GM12878 (cell line): ENCODE results near the gene PSMC4. TPM values are rescaled to one million over a fixed set of nuclear protein-coding genes. Genes with fewer than 3 reads are reported as not detected.

ENCODE experiments used
- BACH1 ChIP-seq: fragments of 450-650 bp; IDR thresholded peaks from 2 replicates; pipeline ENCODE4 v1.6.1; 2017; ENCODE audit warnings: mild to moderate bottlenecking, borderline replicate concordance
- CBX3 ChIP-seq: fragments of 200-600 bp; sonication (generic); IDR thresholded peaks from 2 replicates; pipeline ENCODE4 v1.6.1; 2016; ENCODE audit warnings: low read depth, borderline replicate concordance
- DPF2 ChIP-seq: fragments of 450-650 bp; IDR thresholded peaks from 2 replicates; pipeline ENCODE4 v1.6.1; 2017; ENCODE audit warnings: mild to moderate bottlenecking
- ESRRA ChIP-seq: IDR thresholded peaks from 2 replicates; pipeline ENCODE4 v1.6.1; 2012; ENCODE audit warnings: mild to moderate bottlenecking, low read length, improper control_type of control experiment
- GATAD2B ChIP-seq: fragments of 450-650 bp; conservative IDR thresholded peaks from 2 replicates; pipeline ENCODE4 v1.6.1; 2017; ENCODE audit warnings: low read depth, mild to moderate bottlenecking, moderate library complexity
- HDAC2 ChIP-seq: fragments of 200-600 bp; sonication (generic); IDR thresholded peaks from 2 replicates; pipeline ENCODE4 v1.6.1; 2017
- HDGF ChIP-seq: fragments of 450-650 bp; IDR thresholded peaks from 2 replicates; pipeline ENCODE4 v1.6.1; 2016; ENCODE audit warnings: antibody characterized with exemption
- KDM1A ChIP-seq: fragments of 200-600 bp; sonication (generic); IDR thresholded peaks from 2 replicates; pipeline ENCODE4 v1.6.1; 2016; ENCODE audit warnings: borderline replicate concordance
- MTA2 ChIP-seq: fragments of 450-650 bp; IDR thresholded peaks from 2 replicates; pipeline ENCODE4 v1.6.1; 2016; ENCODE audit warnings: low read depth, mild to moderate bottlenecking, moderate library complexity
- MYC ChIP-seq: IDR thresholded peaks from 2 replicates; pipeline ENCODE4 v1.6.1; 2011; ENCODE audit warnings: mild to moderate bottlenecking, low read length, moderate library complexity, inconsistent platforms; ENCODE audit not compliant: insufficient read depth, insufficient replicate concordance, insufficient read length, severe bottlenecking
- NKRF ChIP-seq: fragments of 450-650 bp; conservative IDR thresholded peaks from 2 replicates; pipeline ENCODE4 v1.6.1; 2017; ENCODE audit warnings: mild to moderate bottlenecking, moderate library complexity
- RBBP5 ChIP-seq: fragments of 200-600 bp; sonication (generic); conservative IDR thresholded peaks from 2 replicates; pipeline ENCODE4 v1.6.1; 2016
- SREBF1 ChIP-seq: IDR thresholded peaks from 2 replicates; pipeline ENCODE4 v1.6.1; 2012; ENCODE audit warnings: mild to moderate bottlenecking, low read length
- TCF3 ChIP-seq: IDR thresholded peaks from 2 replicates; pipeline ENCODE4 v1.6.1; 2012; ENCODE audit warnings: low read depth, mild to moderate bottlenecking, low read length, borderline replicate concordance; ENCODE audit not compliant: insufficient read depth
- ZNF24 ChIP-seq: fragments of 450-650 bp; IDR thresholded peaks from 2 replicates; pipeline ENCODE4 v1.6.1; 2017; ENCODE audit warnings: antibody characterized with exemption, mild to moderate bottlenecking
- polyA plus RNA-seq, 11 experiments: library from polyadenylated mRNA; depleted of rRNA in 4 of 11; unstranded in 6 of 11; stranded (reverse) in 5 of 11; fragments of >200 nt; fragmentation: Nextera tagmentation in 4 of 11; fragmentation: Illumina TruSeq in 1 of 11; extraction: Ambion mirVana in 4 of 11; extraction: Trizol in 1 of 11; gene quantifications; 1 replicate in 1 of 11; 2 replicates in 10 of 11; pipeline versions ENCODE4 v1.2.1 to v1.2.3, GENCODE V29; 2011 to 2016; ENCODE audit warnings: inconsistent platforms in 2 of 11, missing spikeins in 2 of 11, low read depth in 1 of 11
- total RNA-seq, 4 experiments: library from RNA; depleted of rRNA in 3 of 4; stranded (reverse); fragments of >200 nt in 3 of 4; fragmentation: Illumina TruSeq in 1 of 4; extraction: Trizol in 1 of 4; gene quantifications; 2 replicates each; pipeline versions ENCODE4 v1.2.1 to v1.2.3, GENCODE V29; 2013 to 2021
- TF ChIP-seq, protein P1 (sequence below): fragments of 450-650 bp; IDR thresholded peaks from 2 replicates; pipeline ENCODE4 v1.6.1; 2018; ENCODE audit warnings: mild to moderate bottlenecking, low read depth, moderate library complexity; ENCODE audit not compliant: partially characterized antibody

The PSMC4 gene
- total and polyA plus RNA-seq, 10 of the 15 experiments (the other 5 are each of a cell fraction or from before 2014, with no cell fraction given), result 55.2 to 328 (median 127) TPM

- TF ChIP-seq, protein P1, sequence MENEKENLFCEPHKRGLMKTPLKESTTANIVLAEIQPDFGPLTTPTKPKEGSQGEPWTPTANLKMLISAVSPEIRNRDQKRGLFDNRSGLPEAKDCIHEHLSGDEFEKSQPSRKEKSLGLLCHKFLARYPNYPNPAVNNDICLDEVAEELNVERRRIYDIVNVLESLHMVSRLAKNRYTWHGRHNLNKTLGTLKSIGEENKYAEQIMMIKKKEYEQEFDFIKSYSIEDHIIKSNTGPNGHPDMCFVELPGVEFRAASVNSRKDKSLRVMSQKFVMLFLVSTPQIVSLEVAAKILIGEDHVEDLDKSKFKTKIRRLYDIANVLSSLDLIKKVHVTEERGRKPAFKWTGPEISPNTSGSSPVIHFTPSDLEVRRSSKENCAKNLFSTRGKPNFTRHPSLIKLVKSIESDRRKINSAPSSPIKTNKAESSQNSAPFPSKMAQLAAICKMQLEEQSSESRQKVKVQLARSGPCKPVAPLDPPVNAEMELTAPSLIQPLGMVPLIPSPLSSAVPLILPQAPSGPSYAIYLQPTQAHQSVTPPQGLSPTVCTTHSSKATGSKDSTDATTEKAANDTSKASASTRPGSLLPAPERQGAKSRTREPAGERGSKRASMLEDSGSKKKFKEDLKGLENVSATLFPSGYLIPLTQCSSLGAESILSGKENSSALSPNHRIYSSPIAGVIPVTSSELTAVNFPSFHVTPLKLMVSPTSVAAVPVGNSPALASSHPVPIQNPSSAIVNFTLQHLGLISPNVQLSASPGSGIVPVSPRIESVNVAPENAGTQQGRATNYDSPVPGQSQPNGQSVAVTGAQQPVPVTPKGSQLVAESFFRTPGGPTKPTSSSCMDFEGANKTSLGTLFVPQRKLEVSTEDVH, result no peak
- no peak for TF ChIP-seq CBX3
- peak; percentile 86 for TF ChIP-seq BACH1
- 0 out of 2 replicates have a peak, but pooled peaks have one; percentile 51 for TF ChIP-seq TCF3
- TF ChIP-seq MYC, result no peak
- TF ChIP-seq HDAC2, result no peak; the same call in 1 of the 2 replicates
- peak; percentile 82 for TF ChIP-seq GATAD2B
- TF ChIP-seq DPF2, result peak; percentile 69
- peak; percentile 78; the same call in 1 of the 2 replicates for TF ChIP-seq NKRF
- TF ChIP-seq HDGF, result peak; percentile 87
- TF ChIP-seq RBBP5, result no peak
- TF ChIP-seq MTA2, result no peak; the same call in 1 of the 2 replicates
- peak; percentile 68; the same call in 1 of the 2 replicates for TF ChIP-seq ZNF24
- TF ChIP-seq KDM1A, result no peak
- 0 out of 2 replicates have a peak, but pooled peaks have one; percentile 56 for TF ChIP-seq SREBF1
- TF ChIP-seq ESRRA, result no peak
These were observed 26.1 kb downstream of the PSMC4 start, which contains the start of gene ZNF546 (continued) for GRCh38 chr19:39996811-39997637.
